Astrocyte of the hippocampus (primary cell): ENCODE measurements around the gene POLK.
A peak's percentile ranks its signal among the peaks of the same experiment; 100 is the strongest.
"Not testable (repeated sequence)": the region's sequence is repeated elsewhere in the genome, so short reads cannot be mapped to it uniquely, and the experiment has no call there.

ENCODE experiments used
- DNase-seq: peaks from one replicate; pipeline ENCODE4 v3.0.0; 2011; ENCODE audit warnings: low read depth, low spot score

POLK gene

GRCh38 chr5:75608870-75609269 is 97.2 kb downstream of the POLK start:
- no peak for DNase-seq

GRCh38 chr5:75610201-75610600 is 98.5 kb downstream of the POLK start:
- DNase-seq = no peak

- DNase-seq = not testable (repeated sequence)
These were observed 99.2 kb downstream of the POLK start for GRCh38 chr5:75610859-75611310.

- DNase-seq = peak; percentile 61
These were observed 99.9 kb downstream of the POLK start, which contains the start of gene ANKDD1B for GRCh38 chr5:75611311-75612225. ANKDD1B (plus strand) TSS chr5:75611453; CDS start chr5:75611635, 182 bp downstream.

GRCh38 chr5:75612226-75612569 is 100.5 kb downstream of the POLK start:
- no peak for DNase-seq

- no peak for DNase-seq
These were observed 101.2 kb downstream of the POLK start for GRCh38 chr5:75612901-75613300.

GRCh38 chr5:75614176-75614575 is 102.5 kb downstream of the POLK start:
- no peak for DNase-seq

GRCh38 chr5:75616371-75616881 is 104.7 kb downstream of the POLK start:
- DNase-seq = no peak

- DNase-seq = no peak
These were observed 105.4 kb downstream of the POLK start for GRCh38 chr5:75616971-75617621.

- DNase-seq = no peak
These were observed 106.2 kb downstream of the POLK start for GRCh38 chr5:75617736-75618352.

GRCh38 chr5:75620184-75620959 is 108.7 kb downstream of the POLK start:
- no peak for DNase-seq

- peak; percentile 53 for DNase-seq
These were observed 110.9 kb downstream of the POLK start for GRCh38 chr5:75622564-75622963.

GRCh38 chr5:75623846-75624245 is 112.2 kb downstream of the POLK start:
- DNase-seq = peak; percentile 49

- no peak for DNase-seq
These were observed 115.3 kb downstream of the POLK start for GRCh38 chr5:75626959-75627358.

- no peak for DNase-seq
These were observed 116.1 kb downstream of the POLK start for GRCh38 chr5:75627801-75628200.

- DNase-seq = no peak
These were observed 119.2 kb downstream of the POLK start for GRCh38 chr5:75630875-75631274.

GRCh38 chr5:75632321-75632720 is 120.6 kb downstream of the POLK start:
- no peak for DNase-seq

- no peak for DNase-seq
These were observed 126.3 kb downstream of the POLK start for GRCh38 chr5:75637949-75638348.

- DNase-seq = no peak
These were observed 128.0 kb downstream of the POLK start for GRCh38 chr5:75639535-75640311.

- DNase-seq = peak; percentile 66
These were observed 128.7 kb downstream of the POLK start for GRCh38 chr5:75640395-75640794.

GRCh38 chr5:75640826-75641225 is 129.1 kb downstream of the POLK start:
- DNase-seq = no peak
